Measurements from ENCODE around the gene NNT. TPM values are rescaled to one million over a fixed set of nuclear protein-coding genes. Genes with fewer than 3 reads are reported as not detected.

The NNT gene
- total and polyA plus RNA-seq, 2 of the 8 experiments (the other 6 are each of a cell fraction or from before 2014, with no cell fraction given) = 11.0 to 22.2 TPM

Other genes starting within 250 kb of the NNT start
- gene CCL28, start 190.8 kb upstream of the NNT start, total RNA-seq (2021; fragmentation: NEBNext Ultra II Directional; extraction: Animal tissue kit (Norgen Biotek cat#: 25700)) = not detected in 2 replicates
- gene CCL28, start 190.8 kb upstream of the NNT start, polyA plus RNA-seq (2011; rRNA removed) = 0.95 and 1.1 TPM in 2 replicates
- 6.2 TPM in 2 replicates for gene TMEM267, start 119.3 kb upstream of the NNT start, total RNA-seq (2021; fragmentation: NEBNext Ultra II Directional; extraction: Animal tissue kit (Norgen Biotek cat#: 25700))
- gene TMEM267, start 119.3 kb upstream of the NNT start, polyA plus RNA-seq (2011; rRNA removed) = 3.0 and 4.8 TPM in 2 replicates
- gene C5orf34, start 88.0 kb upstream of the NNT start, total RNA-seq (2021; fragmentation: NEBNext Ultra II Directional; extraction: Animal tissue kit (Norgen Biotek cat#: 25700)) = 8.6 and 11.3 TPM in 2 replicates
- 5.1 and 6.8 TPM in 2 replicates for gene C5orf34, start 88.0 kb upstream of the NNT start, polyA plus RNA-seq (2011; rRNA removed)
- gene PAIP1, start 46.1 kb upstream of the NNT start, total RNA-seq (2021; fragmentation: NEBNext Ultra II Directional; extraction: Animal tissue kit (Norgen Biotek cat#: 25700)) = 80.5 and 89.5 TPM in 2 replicates
- gene PAIP1, start 46.1 kb upstream of the NNT start, polyA plus RNA-seq (2011; rRNA removed) = 46.0 and 62.9 TPM in 2 replicates